WTC11 (cell line): Measurements from ENCODE around the gene HMX3. TPM values are rescaled to one million over a fixed set of nuclear protein-coding genes. Genes with fewer than 3 reads are reported as not detected.

Experiments
- ATAC-seq: fragments of 200-7000 bp; cut with Tn5 transposase; 2 replicates; pipeline ENCODE4 v1.10.0; 2021; ENCODE audit warnings: mild to moderate bottlenecking, moderate library complexity
- CTCF ChIA-PET: fragments of 300-600 bp; sonication (Branson Sonifier 250); formaldehyde crosslinking; loops from one replicate; lab custom pipeline; 2021; ENCODE audit warnings: antibody characterized with exemption; lab: Charles Lee
- POLR2A ChIA-PET: fragments of 350-600 bp; sonication (Branson Sonifier 250); formaldehyde crosslinking; loops from one replicate; lab custom pipeline; 2021; ENCODE audit warnings: antibody characterized with exemption; lab: Charles Lee
- DNase-seq: peaks from one replicate; pipeline ENCODE4 v3.0.0; 2021; ENCODE audit warnings: low spot score
- H3K27ac Mint-ChIP-seq: 2 replicates; pipeline ENCODE4 v1.8.0; 2021; ENCODE audit warnings: mixed read lengths
- H3K27me3 Mint-ChIP-seq: 2 replicates; pipeline ENCODE4 v1.8.0; 2021; ENCODE audit warnings: low read depth, mild to moderate bottlenecking, moderate library complexity, mixed read lengths
- H3K36me3 Mint-ChIP-seq: 2 replicates; pipeline ENCODE4 v1.8.0; 2021; ENCODE audit warnings: mixed read lengths
- H3K4me1 Mint-ChIP-seq: 2 replicates; pipeline ENCODE4 v1.8.0; 2022; ENCODE audit warnings: mixed read lengths
- H3K4me3 Mint-ChIP-seq: 2 replicates; pipeline ENCODE4 v1.8.0; 2021; ENCODE audit warnings: mild to moderate bottlenecking, moderate library complexity, mixed read lengths
- H3K9me3 Mint-ChIP-seq: 2 replicates; pipeline ENCODE4 v1.8.0; 2021; ENCODE audit warnings: mixed read lengths
- CDX4 ChIP-seq: fragments of 250-450 bp; sonication (Bioruptor Pico); IDR thresholded peaks from 2 replicates; pipeline ENCODE4 v1.9.0; 2021; ENCODE audit warnings: moderate library complexity, mild to moderate bottlenecking, inconsistent platforms, borderline replicate concordance
- CTCF ChIP-seq: fragments of 200-600 bp; IDR thresholded peaks from 2 replicates; pipeline ENCODE4 v1.8.0; 2022; ENCODE audit warnings: antibody characterized with exemption
- ELF4 ChIP-seq: sonication (generic); formaldehyde crosslinking; IDR thresholded peaks from 2 replicates; pipeline ENCODE4 v1.8.1; 2022; ENCODE audit warnings: low read depth, mild to moderate bottlenecking, moderate library complexity, missing genetic modification reagents
- ESRRA ChIP-seq: sonication (generic); formaldehyde crosslinking; IDR thresholded peaks from 2 replicates; pipeline ENCODE4 v1.8.1; 2022; ENCODE audit warnings: mild to moderate bottlenecking, missing genetic modification reagents, borderline replicate concordance
- GRHL2 ChIP-seq: fragments of 250-450 bp; sonication (Bioruptor Pico); IDR thresholded peaks from 2 replicates; pipeline ENCODE4 v1.8.0; 2022; ENCODE audit warnings: mild to moderate bottlenecking, moderate library complexity; ENCODE audit not compliant: insufficient replicate concordance, severe bottlenecking
- GTF2I ChIP-seq: fragments of 250-450 bp; sonication (Bioruptor Pico); conservative IDR thresholded peaks from 2 replicates; pipeline ENCODE4 v1.4.0; 2021; ENCODE audit warnings: mild to moderate bottlenecking
- HMGA2 ChIP-seq: fragments of 250-450 bp; sonication (Bioruptor Pico); IDR thresholded peaks from 2 replicates; pipeline ENCODE4 v1.4.0; 2021; ENCODE audit warnings: mild to moderate bottlenecking, moderate library complexity
- TP53 ChIP-seq: sonication (generic); formaldehyde crosslinking; IDR thresholded peaks from 2 replicates; pipeline ENCODE4 v1.8.1; 2023; ENCODE audit warnings: mild to moderate bottlenecking, missing genetic modification reagents
- ZBTB21 ChIP-seq: sonication (generic); formaldehyde crosslinking; IDR thresholded peaks from 2 replicates; pipeline ENCODE4 v1.8.1; 2023; ENCODE audit warnings: mild to moderate bottlenecking, missing genetic modification reagents, borderline replicate concordance
- ZBTB43 ChIP-seq: sonication (generic); formaldehyde crosslinking; IDR thresholded peaks from 2 replicates; pipeline ENCODE4 v1.8.1; 2023; ENCODE audit warnings: mild to moderate bottlenecking, missing genetic modification reagents
- ZNF138 ChIP-seq: sonication (generic); formaldehyde crosslinking; conservative IDR thresholded peaks from 2 replicates; pipeline ENCODE4 v1.8.1; 2022; ENCODE audit warnings: mild to moderate bottlenecking, moderate library complexity, missing genetic modification reagents
- ZNF423 ChIP-seq: fragments of 250-450 bp; sonication (Bioruptor Pico); IDR thresholded peaks from 2 replicates; pipeline ENCODE4 v2.1.2; 2022; ENCODE audit warnings: mild to moderate bottlenecking, moderate library complexity
- ZNF425 ChIP-seq: fragments of 250-450 bp; sonication (Bioruptor Pico); conservative IDR thresholded peaks from 2 replicates; pipeline ENCODE4 v1.9.0; 2021; ENCODE audit warnings: mild to moderate bottlenecking
- total RNA-seq: library from RNA; stranded (reverse); gene quantifications from 3 replicates; pipeline ENCODE4 v1.2.3, GENCODE V29; 2021
- TF ChIP-seq, protein P1 (sequence below): sonication (generic); formaldehyde crosslinking; IDR thresholded peaks from 2 replicates; pipeline ENCODE4 v1.8.0; 2022; ENCODE audit warnings: missing genetic modification reagents

HMX3 gene
- total RNA-seq, 1 experiment from 2014 or later = not detected

GRCh38 chr10:123101872-123102271, 33.9 kb upstream of the HMX3 start (continued):
- no peak for TF ChIP-seq CTCF
- no peak for TF ChIP-seq GTF2I
- no peak for TF ChIP-seq CDX4 (CRISPR knock-in tag)
- TF ChIP-seq ZBTB21 (CRISPR knock-in tag) = no peak
- no peak for TF ChIP-seq ELF4 (CRISPR knock-in tag)
- TF ChIP-seq GRHL2 (CRISPR knock-in tag) = no peak
- TF ChIP-seq ZNF425 (CRISPR knock-in tag) = no peak
- TF ChIP-seq TP53 (CRISPR knock-in tag) = no peak
- no peak for TF ChIP-seq ZNF138 (CRISPR knock-in tag)
- no peak for TF ChIP-seq ZBTB43 (CRISPR knock-in tag)
- TF ChIP-seq, protein P1, sequence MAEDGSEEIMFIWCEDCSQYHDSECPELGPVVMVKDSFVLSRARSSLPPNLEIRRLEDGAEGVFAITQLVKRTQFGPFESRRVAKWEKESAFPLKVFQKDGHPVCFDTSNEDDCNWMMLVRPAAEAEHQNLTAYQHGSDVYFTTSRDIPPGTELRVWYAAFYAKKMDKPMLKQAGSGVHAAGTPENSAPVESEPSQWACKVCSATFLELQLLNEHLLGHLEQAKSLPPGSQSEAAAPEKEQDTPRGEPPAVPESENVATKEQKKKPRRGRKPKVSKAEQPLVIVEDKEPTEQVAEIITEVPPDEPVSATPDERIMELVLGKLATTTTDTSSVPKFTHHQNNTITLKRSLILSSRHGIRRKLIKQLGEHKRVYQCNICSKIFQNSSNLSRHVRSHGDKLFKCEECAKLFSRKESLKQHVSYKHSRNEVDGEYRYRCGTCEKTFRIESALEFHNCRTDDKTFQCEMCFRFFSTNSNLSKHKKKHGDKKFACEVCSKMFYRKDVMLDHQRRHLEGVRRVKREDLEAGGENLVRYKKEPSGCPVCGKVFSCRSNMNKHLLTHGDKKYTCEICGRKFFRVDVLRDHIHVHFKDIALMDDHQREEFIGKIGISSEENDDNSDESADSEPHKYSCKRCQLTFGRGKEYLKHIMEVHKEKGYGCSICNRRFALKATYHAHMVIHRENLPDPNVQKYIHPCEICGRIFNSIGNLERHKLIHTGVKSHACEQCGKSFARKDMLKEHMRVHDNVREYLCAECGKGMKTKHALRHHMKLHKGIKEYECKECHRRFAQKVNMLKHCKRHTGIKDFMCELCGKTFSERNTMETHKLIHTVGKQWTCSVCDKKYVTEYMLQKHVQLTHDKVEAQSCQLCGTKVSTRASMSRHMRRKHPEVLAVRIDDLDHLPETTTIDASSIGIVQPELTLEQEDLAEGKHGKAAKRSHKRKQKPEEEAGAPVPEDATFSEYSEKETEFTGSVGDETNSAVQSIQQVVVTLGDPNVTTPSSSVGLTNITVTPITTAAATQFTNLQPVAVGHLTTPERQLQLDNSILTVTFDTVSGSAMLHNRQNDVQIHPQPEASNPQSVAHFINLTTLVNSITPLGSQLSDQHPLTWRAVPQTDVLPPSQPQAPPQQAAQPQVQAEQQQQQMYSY (CRISPR knock-in tag) = no peak

DNA sequence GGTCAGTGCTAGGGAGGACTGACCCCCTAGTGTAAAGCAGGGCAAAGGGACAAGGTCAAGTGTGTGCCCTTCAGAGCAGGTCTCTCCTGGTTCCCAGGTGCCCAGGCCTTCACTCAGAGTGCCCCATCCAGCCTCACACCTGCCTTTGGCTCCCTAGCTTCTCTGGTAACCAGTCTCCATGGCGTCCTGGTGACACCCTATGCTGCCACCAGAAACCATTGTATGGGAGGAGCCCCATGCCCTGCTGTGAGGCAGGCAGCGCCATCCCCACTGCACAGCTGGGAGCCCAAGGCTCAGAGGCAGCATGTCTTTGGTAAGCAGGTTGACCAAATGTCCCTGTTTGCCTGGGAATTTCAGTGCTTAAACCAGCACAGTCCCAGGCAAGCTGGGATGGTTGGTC, 33.1 kb upstream of the HMX3 start:
- ATAC-seq = peak; percentile 14; the same call in 1 of the 2 replicates
- no peaks in the 10 kb centered on the region for H3K36me3 Mint-ChIP-seq
- no peak overlapping the region for H3K4me3 Mint-ChIP-seq
- H3K27me3 Mint-ChIP-seq = peaks cover 2% of the 10 kb centered on the region; the same call in 1 of the 2 replicates
- peaks cover 24% of the 10 kb centered on the region for H3K4me1 Mint-ChIP-seq
- TF ChIP-seq ESRRA (CRISPR knock-in tag) = 0 out of 2 replicates have a peak, but pooled peaks have one; percentile 14
- TF ChIP-seq ZBTB21 (CRISPR knock-in tag) = no peak
- 0 out of 2 replicates have a peak, but pooled peaks have one; percentile 20 for TF ChIP-seq ZNF423 (CRISPR knock-in tag)
- no peak for TF ChIP-seq HMGA2 (CRISPR knock-in tag)
- TF ChIP-seq, all 79 proteins: peak for 2
- DNase-seq = no peak
- Mint-ChIP-seq H3K9me3 (no peaks in the 10 kb centered on the region), H3K27ac (no peak overlapping the region)
- POLR2A ChIA-PET = no interaction called here
- CTCF ChIA-PET = interaction anchor here (1.0 to 1.9 kb wide), 4 partner anchors 15 to 59 kb away, joined by 3 to 10 read pairs (median 3); no protein-coding TSS in a partner anchor
